ENCODE data around the gene GGT6.

- TF ChIP-seq, protein P1, sequence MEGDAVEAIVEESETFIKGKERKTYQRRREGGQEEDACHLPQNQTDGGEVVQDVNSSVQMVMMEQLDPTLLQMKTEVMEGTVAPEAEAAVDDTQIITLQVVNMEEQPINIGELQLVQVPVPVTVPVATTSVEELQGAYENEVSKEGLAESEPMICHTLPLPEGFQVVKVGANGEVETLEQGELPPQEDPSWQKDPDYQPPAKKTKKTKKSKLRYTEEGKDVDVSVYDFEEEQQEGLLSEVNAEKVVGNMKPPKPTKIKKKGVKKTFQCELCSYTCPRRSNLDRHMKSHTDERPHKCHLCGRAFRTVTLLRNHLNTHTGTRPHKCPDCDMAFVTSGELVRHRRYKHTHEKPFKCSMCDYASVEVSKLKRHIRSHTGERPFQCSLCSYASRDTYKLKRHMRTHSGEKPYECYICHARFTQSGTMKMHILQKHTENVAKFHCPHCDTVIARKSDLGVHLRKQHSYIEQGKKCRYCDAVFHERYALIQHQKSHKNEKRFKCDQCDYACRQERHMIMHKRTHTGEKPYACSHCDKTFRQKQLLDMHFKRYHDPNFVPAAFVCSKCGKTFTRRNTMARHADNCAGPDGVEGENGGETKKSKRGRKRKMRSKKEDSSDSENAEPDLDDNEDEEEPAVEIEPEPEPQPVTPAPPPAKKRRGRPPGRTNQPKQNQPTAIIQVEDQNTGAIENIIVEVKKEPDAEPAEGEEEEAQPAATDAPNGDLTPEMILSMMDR (IDR thresholded peaks at IDR 0.05; ENCODE audit: low read length): no peak
- TF ChIP-seq EZH2 (IDR thresholded peaks at IDR 0.05; ENCODE audit: borderline replicate concordance, low read length): no peak
These were observed 49.8 kb upstream of the GGT6 start for GRCh38 chr17:4610162-4610561.

All from OCI-LY1 (cell line).